ENCODE measurements around the gene TNK2. TPM values are rescaled to one million over a fixed set of nuclear protein-coding genes. Genes with fewer than 3 reads are reported as not detected.

TNK2 gene
- total RNA-seq, 4 donors from 2014 or later: 18.4 to 45.7 (median 42.8) TPM

DNA sequence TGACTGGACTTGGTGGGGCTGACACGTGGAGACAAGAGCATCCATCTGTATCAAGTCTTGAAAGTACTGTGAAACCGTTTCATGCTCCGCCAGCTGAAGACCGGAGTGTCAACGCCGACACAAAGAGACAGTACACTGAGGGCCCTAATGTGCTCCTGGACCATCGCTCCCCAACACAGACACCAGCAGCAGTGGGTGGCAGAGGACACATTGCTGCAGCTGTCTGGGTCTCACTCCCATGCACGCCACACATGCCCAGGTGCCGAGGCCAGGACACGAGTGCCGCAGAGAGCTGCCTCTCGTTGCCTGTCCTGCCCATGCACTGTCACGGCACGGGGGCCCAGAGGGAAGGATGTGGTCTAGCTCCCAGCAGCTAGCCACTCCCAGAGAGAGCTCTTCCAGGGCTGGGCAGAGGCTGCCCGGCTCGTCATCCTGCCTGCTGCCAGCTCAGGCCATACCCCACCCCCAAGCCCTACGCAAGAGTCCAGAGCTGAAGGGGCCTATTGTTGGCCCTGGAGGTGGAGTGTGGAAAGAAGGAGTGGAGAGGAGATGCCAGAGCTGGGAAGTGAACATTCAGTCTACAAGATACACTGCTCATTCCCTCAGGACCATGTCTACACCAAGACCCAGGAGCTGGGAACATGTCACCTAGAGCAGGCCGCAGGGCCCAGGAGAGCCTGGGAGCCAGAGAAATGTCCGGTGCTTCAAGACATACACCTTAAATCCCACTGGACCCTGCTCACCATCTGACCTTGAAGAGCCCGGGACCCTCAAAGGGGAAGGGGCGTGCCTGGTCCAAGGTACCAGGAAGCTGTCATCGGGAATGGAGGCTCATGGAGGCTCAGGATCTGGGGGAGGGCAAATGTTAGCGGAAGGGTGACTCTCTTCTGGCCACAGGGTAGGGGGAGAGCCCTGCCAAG is 7.7 kb downstream of the TNK2 start:
- H3K36me3 ChIP-seq: peaks cover 0 to 7% (median 0%) of the 10 kb centered on the region in 3 donors
- TF ChIP-seq, protein P1, sequence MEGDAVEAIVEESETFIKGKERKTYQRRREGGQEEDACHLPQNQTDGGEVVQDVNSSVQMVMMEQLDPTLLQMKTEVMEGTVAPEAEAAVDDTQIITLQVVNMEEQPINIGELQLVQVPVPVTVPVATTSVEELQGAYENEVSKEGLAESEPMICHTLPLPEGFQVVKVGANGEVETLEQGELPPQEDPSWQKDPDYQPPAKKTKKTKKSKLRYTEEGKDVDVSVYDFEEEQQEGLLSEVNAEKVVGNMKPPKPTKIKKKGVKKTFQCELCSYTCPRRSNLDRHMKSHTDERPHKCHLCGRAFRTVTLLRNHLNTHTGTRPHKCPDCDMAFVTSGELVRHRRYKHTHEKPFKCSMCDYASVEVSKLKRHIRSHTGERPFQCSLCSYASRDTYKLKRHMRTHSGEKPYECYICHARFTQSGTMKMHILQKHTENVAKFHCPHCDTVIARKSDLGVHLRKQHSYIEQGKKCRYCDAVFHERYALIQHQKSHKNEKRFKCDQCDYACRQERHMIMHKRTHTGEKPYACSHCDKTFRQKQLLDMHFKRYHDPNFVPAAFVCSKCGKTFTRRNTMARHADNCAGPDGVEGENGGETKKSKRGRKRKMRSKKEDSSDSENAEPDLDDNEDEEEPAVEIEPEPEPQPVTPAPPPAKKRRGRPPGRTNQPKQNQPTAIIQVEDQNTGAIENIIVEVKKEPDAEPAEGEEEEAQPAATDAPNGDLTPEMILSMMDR (IDR thresholded peaks at IDR 0.05): no peak
- TF ChIP-seq POLR2A (IDR thresholded peaks at IDR 0.05): peak in 1 of 4 donors; percentile 50
- no peak overlapping the region for H3K4me3 ChIP-seq
- WGBS, 2 donors: 62 to 79% methylated on average over 13 to 16 of the region's 23 CpGs
- no peaks in the 10 kb centered on the region for H3K9me3 ChIP-seq
- H3K4me1 ChIP-seq: peaks cover 19 to 95% (median 19%) of the 10 kb centered on the region in 3 donors
- H3K27ac ChIP-seq: peak overlapping the region in 3 of 4 donors; percentile 22 to 61 (median 57)
- peak; percentile 30 for DNase-seq
- no peaks in the 10 kb centered on the region for H3K27me3 ChIP-seq
- intact Hi-C loops (cut with DNase I): no loop called here

DNA sequence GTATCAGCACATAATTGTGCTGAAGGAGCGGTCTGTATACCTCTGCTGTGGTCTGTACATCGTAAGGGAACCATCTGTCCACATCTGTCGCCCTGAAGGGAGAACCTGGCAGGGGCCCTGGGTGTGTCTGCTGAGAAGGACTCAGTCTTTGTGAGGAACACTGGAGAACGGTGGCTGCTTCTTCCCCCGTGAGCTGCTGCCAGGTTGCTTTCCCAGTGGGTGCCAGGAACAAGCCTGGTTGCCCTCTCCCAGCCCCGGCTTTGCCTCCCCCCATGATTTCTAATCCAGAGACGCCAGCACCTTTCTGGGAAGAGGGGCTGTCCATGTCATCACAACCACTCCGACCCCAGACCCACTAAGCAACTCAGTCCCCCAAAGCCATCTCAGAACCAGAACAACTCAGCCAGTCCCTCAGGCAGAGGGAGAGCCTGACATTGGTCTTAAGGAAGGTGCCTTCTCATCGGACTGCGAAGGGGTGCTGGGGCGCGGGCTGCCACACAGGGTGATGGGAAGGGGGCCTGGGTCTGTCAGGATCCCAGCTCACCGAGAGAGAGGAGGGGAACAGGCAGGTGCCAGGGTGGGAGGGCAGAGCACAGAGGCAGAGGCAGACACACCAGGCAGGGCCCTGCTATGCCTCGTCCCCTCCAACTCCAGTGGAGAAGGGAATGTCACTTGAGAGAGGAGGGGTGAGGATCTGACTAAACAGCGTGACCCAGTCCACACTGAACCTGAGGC is 8.5 kb downstream of the TNK2 start:
- TF ChIP-seq POLR2A (IDR thresholded peaks at IDR 0.05): no peak
- TF ChIP-seq, protein P1 (IDR thresholded peaks at IDR 0.05): no peak
- H3K27me3 ChIP-seq: no peaks in the 10 kb centered on the region
- peak overlapping the region in 1 of 4 donors; percentile 61 for H3K27ac ChIP-seq
- WGBS, 2 donors: 78 to 83% methylated on average over 6 to 7 of the region's 15 CpGs
- no peak for DNase-seq
- no peaks in the 10 kb centered on the region for H3K9me3 ChIP-seq
- intact Hi-C loops (cut with DNase I): loop anchor here (5.0 kb wide), 1 partner anchor 38 kb away; no protein-coding TSS in a partner anchor
- H3K4me1 ChIP-seq: peaks cover 23 to 95% (median 26%) of the 10 kb centered on the region in 3 donors
- H3K36me3 ChIP-seq: peaks cover 0 to 7% (median 0%) of the 10 kb centered on the region in 3 donors
- H3K4me3 ChIP-seq: no peak overlapping the region

DNA sequence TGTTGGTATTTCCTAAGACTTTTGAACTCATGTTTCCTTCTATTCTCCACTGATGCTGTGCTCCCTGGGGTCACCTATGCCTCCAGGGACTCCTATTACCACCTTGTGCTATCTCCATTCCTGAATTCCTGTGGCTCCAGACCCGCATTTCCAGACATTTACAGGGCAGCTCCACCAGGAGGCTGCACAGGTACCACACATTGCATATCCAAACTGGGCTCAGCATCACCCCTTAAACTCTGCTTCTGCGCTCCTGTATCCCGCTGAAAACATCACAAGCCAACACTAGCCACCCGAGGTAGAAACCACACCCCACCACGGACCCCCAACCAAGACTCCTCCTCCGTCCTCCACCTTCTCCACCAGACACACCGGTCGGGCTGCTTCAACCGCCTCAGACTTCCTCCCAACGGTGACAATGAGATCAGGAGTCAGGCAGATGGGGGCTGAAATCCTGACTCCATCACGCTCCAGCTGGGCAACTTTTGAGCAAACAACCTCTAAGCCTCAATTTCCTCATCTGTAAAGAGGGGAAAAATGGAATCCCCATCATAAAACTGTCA is 10.4 kb downstream of the TNK2 start:
- peaks cover 38 to 95% (median 45%) of the 10 kb centered on the region in 3 donors for H3K4me1 ChIP-seq
- no peaks in the 10 kb centered on the region for H3K27me3 ChIP-seq
- no peak overlapping the region for H3K4me3 ChIP-seq
- no peaks in the 10 kb centered on the region for H3K9me3 ChIP-seq
- no peak for DNase-seq
- peaks cover 0 to 7% (median 0%) of the 10 kb centered on the region in 3 donors for H3K36me3 ChIP-seq
- H3K27ac ChIP-seq: peak overlapping the region in 3 of 4 donors; percentile 89 to 94 (median 93)
- no peak for TF ChIP-seq POLR2A (IDR thresholded peaks at IDR 0.05)
- TF ChIP-seq, protein P1 (IDR thresholded peaks at IDR 0.05): peak in 2 of 6 experiments; percentile 7 to 40
- intact Hi-C loops (cut with DNase I): loop anchor here (5.0 kb wide), 1 partner anchor 36 kb away; no protein-coding TSS in a partner anchor
- WGBS, 2 donors: 50 to 66% methylated on average over 10 to 11 of the region's 11 CpGs

DNA sequence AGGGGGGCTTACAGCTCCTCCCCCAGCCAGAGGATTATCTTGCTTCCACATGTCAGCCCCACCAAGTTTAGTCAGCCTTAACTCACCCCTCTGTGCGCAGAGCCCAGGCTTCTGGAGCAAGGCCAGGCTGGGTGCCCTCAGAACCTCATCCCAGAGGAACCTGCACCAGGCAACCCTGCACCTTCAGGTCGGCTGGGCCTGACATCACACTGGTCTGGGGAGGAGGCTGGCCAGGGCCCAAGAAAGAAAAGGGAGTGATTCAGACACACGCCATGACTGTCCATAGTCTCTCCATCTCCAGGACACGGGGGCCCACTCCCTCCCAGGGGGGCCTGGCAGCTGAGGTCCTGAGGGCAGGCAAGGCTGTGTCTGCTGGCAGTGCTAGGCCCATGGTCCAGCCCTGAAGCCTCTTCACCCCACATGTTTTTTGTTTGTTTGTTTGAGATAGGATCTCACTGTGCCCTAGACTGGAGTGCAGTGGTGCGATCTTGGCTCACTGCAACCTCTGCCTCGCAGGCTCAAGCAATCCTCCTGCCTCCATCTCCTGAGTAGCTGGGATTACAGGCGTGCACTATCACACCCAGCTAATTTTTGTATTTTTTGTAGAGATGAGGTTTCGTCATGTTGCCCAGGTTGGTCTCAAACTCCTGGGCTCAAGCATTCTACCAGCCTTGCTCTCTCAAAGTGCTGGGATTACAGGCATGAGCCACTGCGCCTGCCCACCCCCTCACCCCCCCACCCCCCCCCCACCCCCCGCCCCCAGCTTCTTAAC is 11.1 kb downstream of the TNK2 start:
- DNase-seq: no peak
- peak overlapping the region; percentile 85 to 94 (median 91) for H3K27ac ChIP-seq
- H3K4me1 ChIP-seq: peaks cover 40 to 98% (median 46%) of the 10 kb centered on the region in 3 donors
- no peaks in the 10 kb centered on the region for H3K27me3 ChIP-seq
- no peak for TF ChIP-seq POLR2A (IDR thresholded peaks at IDR 0.05)
- TF ChIP-seq, protein P1 (IDR thresholded peaks at IDR 0.05): no peak
- intact Hi-C loops (cut with DNase I): loop anchor here (5.0 kb wide), 1 partner anchor 35 kb away; no protein-coding TSS in a partner anchor
- WGBS, 2 donors: 47 to 53% methylated on average over 6 to 7 of the region's 10 CpGs
- peaks cover 0 to 9% (median 0%) of the 10 kb centered on the region in 3 donors for H3K36me3 ChIP-seq
- no peaks in the 10 kb centered on the region for H3K9me3 ChIP-seq
- H3K4me3 ChIP-seq: peak overlapping the region in 1 of 4 donors; percentile 66

All from esophagus squamous epithelium (tissue), 5 donors.